Panc1 (cell line): ENCODE measurements around the gene SYT8. TPM values are rescaled to one million over a fixed set of nuclear protein-coding genes. Genes with fewer than 3 reads are reported as not detected.

Experiments
- ATAC-seq: fragments of 200-7000 bp; cut with Tn5 transposase; 2 replicates; pipeline ENCODE4 v1.9.1; 2020; ENCODE audit warnings: mild to moderate bottlenecking, moderate library complexity
- BruUV-seq: library from RNA; stranded (reverse); fragments of 400-500 nt; replicated peaks from 2 replicates; lab custom pipeline; 2021; lab: Mats Ljungman, UMichigan
- CTCF ChIA-PET: fragments of 300-600 bp; sonication (Branson Sonifier 250); formaldehyde crosslinking; loops from one replicate; lab custom pipeline; 2022; ENCODE audit warnings: antibody characterized with exemption; lab: Charles Lee
- POLR2A ChIA-PET: fragments of 300-600 bp; sonication (Branson Sonifier 250); formaldehyde crosslinking; loops from one replicate; lab custom pipeline; 2022; ENCODE audit warnings: antibody characterized with exemption; lab: Charles Lee
- DNase-seq: peaks from one replicate; pipeline ENCODE4 v3.0.0-alpha.2; 2010; ENCODE audit warnings: low read depth, low spot score
- H3K27ac ChIP-seq: 2 replicates; pipeline ENCODE4 v1.5.1; 2011; ENCODE audit warnings: mild to moderate bottlenecking, low read length, inconsistent platforms
- H3K27me3 ChIP-seq: fragments of 200-500 bp; sonication (Bioruptor generic); 2 replicates; pipeline ENCODE4 v1.6.0; 2014; ENCODE audit warnings: low read length, inconsistent platforms; ENCODE audit not compliant: control insufficient read depth, insufficient read depth
- H3K36me3 ChIP-seq: fragments of 200-500 bp; sonication (Bioruptor generic); 2 replicates; pipeline ENCODE4 v1.5.1; 2014; ENCODE audit warnings: inconsistent platforms, mild to moderate bottlenecking, low read length, moderate library complexity; ENCODE audit not compliant: control insufficient read depth, insufficient read depth
- H3K4me1 ChIP-seq: 2 replicates; pipeline ENCODE4 v1.5.1; 2011; ENCODE audit warnings: inconsistent platforms, mild to moderate bottlenecking, low read length, moderate library complexity; ENCODE audit not compliant: control insufficient read depth, insufficient read depth
- H3K4me3 ChIP-seq, 2 experiments: 2 replicates each; pipeline ENCODE4 v1.5.1; 2011 to 2012; ENCODE audit warnings: low read depth in 2 of 2, low read length in 2 of 2, mild to moderate bottlenecking in 2 of 2, inconsistent platforms in 1 of 2, moderate library complexity in 1 of 2
- H3K9me3 ChIP-seq: fragments of 200-500 bp; sonication (Bioruptor generic); 2 replicates; pipeline ENCODE4 v1.5.1; 2014; ENCODE audit warnings: low read depth, mild to moderate bottlenecking, inconsistent platforms, low read length, moderate library complexity; ENCODE audit not compliant: control insufficient read depth, insufficient read depth
- POLR2AphosphoS5 ChIP-seq: IDR thresholded peaks from 2 replicates; pipeline ENCODE4 v1.6.1; 2012; ENCODE audit warnings: mild to moderate bottlenecking, low read depth, low read length, moderate library complexity
- SIN3A ChIP-seq: IDR thresholded peaks from 2 replicates; pipeline ENCODE4 v1.6.1; 2012; ENCODE audit warnings: low read depth, mild to moderate bottlenecking, low read length, moderate library complexity, borderline replicate concordance; ENCODE audit not compliant: insufficient read depth
- TCF7L2 ChIP-seq: IDR thresholded peaks from 2 replicates; pipeline ENCODE4 v1.6.1; 2011; ENCODE audit warnings: mild to moderate bottlenecking, low read depth, low read length, inconsistent platforms
- in situ Hi-C: cut with HindIII; loops from 2 replicates; pipeline ENCODE4 v1.10.0; 2016; ENCODE audit warnings: low sequenced_read_pairs, low pct_unique_long_range_greater_than_20kb
- intact Hi-C: fragments of 100-400 bp; cut with micrococcal nuclease; formaldehyde crosslinking; loops from one replicate; pipeline ENCODE4 v1.10.0; 2022; ENCODE audit not compliant: unreplicated experiment
- total RNA-seq: library from RNA; stranded (reverse); gene quantifications from one replicate; pipeline ENCODE4 v1.2.1, GENCODE V29; 2021; ENCODE audit not compliant: unreplicated experiment
- TF ChIP-seq, protein P1 (sequence below), 2 experiments: IDR thresholded peaks; 2 replicates each; pipeline ENCODE4 v1.6.1; 2011 to 2012; ENCODE audit warnings: low read depth in 2 of 2, control low read depth in 1 of 2, low read length in 1 of 2, mild to moderate bottlenecking in 1 of 2, moderate library complexity in 1 of 2; ENCODE audit not compliant: insufficient read depth in 1 of 2
- TF ChIP-seq, protein P2 (sequence below): fragments of 450-650 bp; IDR thresholded peaks from 2 replicates; pipeline ENCODE4 v1.5.1; 2017; ENCODE audit warnings: mild to moderate bottlenecking

The SYT8 gene
- total RNA-seq, 1 experiment from 2014 or later: 3.5 TPM

DNA sequence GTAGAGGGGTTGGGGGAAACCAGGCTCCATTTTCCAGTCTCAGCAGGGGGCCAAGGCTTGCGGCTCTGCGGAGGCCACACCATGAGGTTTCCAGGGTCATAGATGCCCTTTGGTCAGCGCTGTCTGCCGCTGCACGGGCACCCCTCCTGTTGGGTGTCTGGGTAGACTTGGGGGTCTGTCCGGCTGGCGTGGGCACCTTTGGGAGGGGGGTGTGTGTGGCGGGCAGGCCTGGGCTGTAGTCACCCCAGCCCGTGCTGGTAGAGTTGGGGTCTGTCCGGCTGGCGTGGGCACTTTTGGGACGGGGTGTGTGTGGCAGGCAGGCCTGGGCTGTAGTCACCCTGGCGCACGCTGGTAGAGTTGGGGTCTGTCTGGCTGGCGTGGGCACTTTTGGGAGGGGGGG lies 36.7 kb downstream of the SYT8 start:
- Histone ChIP-seq H3K27me3 (no peaks in the 10 kb centered on the region), H3K9me3 (no peaks in the 10 kb centered on the region), H3K36me3 (no peaks in the 10 kb centered on the region), H3K27ac (no peak overlapping the region), H3K4me1 (peaks cover 32% of the 10 kb centered on the region), H3K4me3 (no peak overlapping the region)
- DNase-seq (no peak), ATAC-seq (no peak)
- in situ Hi-C loops (no loop called here), intact Hi-C loops (loop anchor here (5.0 kb wide), 1 partner anchor 286 kb away; no protein-coding TSS in a partner anchor)
- CTCF ChIA-PET: interaction anchor here (0.6 kb wide), 1 partner anchor 39 kb away, joined by 6 read pairs; no protein-coding TSS in a partner anchor
- no peak for TF ChIP-seq SIN3A
- TF ChIP-seq, protein P1, sequence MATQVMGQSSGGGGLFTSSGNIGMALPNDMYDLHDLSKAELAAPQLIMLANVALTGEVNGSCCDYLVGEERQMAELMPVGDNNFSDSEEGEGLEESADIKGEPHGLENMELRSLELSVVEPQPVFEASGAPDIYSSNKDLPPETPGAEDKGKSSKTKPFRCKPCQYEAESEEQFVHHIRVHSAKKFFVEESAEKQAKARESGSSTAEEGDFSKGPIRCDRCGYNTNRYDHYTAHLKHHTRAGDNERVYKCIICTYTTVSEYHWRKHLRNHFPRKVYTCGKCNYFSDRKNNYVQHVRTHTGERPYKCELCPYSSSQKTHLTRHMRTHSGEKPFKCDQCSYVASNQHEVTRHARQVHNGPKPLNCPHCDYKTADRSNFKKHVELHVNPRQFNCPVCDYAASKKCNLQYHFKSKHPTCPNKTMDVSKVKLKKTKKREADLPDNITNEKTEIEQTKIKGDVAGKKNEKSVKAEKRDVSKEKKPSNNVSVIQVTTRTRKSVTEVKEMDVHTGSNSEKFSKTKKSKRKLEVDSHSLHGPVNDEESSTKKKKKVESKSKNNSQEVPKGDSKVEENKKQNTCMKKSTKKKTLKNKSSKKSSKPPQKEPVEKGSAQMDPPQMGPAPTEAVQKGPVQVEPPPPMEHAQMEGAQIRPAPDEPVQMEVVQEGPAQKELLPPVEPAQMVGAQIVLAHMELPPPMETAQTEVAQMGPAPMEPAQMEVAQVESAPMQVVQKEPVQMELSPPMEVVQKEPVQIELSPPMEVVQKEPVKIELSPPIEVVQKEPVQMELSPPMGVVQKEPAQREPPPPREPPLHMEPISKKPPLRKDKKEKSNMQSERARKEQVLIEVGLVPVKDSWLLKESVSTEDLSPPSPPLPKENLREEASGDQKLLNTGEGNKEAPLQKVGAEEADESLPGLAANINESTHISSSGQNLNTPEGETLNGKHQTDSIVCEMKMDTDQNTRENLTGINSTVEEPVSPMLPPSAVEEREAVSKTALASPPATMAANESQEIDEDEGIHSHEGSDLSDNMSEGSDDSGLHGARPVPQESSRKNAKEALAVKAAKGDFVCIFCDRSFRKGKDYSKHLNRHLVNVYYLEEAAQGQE (IDR thresholded peaks at IDR 0.05; ENCODE audit: insufficient read depth in 1 of 2, low read depth in 2 of 2, low read length in 1 of 2): no peak
- TF ChIP-seq TCF7L2: no peak; the same call in 1 of the 2 replicates
- no peak for TF ChIP-seq POLR2AphosphoS5
- TF ChIP-seq, protein P2, sequence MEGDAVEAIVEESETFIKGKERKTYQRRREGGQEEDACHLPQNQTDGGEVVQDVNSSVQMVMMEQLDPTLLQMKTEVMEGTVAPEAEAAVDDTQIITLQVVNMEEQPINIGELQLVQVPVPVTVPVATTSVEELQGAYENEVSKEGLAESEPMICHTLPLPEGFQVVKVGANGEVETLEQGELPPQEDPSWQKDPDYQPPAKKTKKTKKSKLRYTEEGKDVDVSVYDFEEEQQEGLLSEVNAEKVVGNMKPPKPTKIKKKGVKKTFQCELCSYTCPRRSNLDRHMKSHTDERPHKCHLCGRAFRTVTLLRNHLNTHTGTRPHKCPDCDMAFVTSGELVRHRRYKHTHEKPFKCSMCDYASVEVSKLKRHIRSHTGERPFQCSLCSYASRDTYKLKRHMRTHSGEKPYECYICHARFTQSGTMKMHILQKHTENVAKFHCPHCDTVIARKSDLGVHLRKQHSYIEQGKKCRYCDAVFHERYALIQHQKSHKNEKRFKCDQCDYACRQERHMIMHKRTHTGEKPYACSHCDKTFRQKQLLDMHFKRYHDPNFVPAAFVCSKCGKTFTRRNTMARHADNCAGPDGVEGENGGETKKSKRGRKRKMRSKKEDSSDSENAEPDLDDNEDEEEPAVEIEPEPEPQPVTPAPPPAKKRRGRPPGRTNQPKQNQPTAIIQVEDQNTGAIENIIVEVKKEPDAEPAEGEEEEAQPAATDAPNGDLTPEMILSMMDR: no peak
- BruUV-seq: no TSS peak
- POLR2A ChIA-PET: no interaction called here

DNA sequence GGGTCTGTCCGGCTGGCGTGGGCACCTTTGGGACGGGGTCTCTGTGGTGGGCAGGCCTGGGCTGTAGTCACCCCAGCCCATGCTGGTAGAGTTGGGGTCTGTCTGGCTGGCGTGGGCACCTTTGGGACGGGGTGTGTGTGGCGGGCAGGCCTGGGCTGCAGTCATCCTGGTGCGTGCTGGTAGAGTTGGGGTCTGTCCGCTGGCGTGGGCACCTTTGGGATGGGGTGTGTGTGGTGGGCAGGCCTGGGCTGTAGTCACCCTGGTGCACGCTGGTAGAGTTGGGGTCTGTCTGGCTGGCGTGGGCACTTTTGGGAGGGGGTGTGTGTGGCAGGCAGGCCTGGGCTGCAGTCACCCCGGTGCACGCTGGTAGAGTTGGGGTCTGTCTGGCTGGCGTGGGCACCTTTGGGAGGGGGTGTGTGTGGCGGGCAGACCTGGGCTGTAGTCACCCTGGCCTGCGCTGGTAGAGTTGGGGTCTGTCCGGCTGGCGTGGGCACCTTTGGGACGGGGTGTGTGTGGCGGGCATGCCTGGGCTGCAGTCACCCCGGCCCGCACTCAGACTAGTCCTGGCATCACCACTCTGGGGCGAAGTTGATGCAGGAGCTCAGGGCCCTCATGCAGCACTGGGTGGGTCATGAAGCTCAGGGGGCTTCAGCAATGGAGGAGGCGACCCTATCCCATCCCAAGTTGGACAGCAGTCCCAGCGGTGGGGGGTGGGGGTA lies 37.6 kb downstream of the SYT8 start:
- Histone ChIP-seq H3K9me3 (no peaks in the 10 kb centered on the region), H3K27ac (no peak overlapping the region), H3K4me1 (peaks cover 34% of the 10 kb centered on the region), H3K36me3 (no peaks in the 10 kb centered on the region), H3K4me3 (no peak overlapping the region), H3K27me3 (no peaks in the 10 kb centered on the region)
- ChIA-PET CTCF (interaction anchor here (0.6 to 1.4 kb wide), 3 partner anchors 10 to 47 kb away, joined by 3 to 7 read pairs (median 5); partner anchors contain the start of gene TNNT3), POLR2A (interaction anchor here (0.5 kb wide), 1 partner anchor 26 kb away, joined by 3 read pairs; no protein-coding TSS in a partner anchor)
- TF ChIP-seq, protein P2: no peak
- TF ChIP-seq SIN3A (no peak), POLR2AphosphoS5 (no peak), TCF7L2 (no peak)
- TF ChIP-seq, protein P1 (IDR thresholded peaks at IDR 0.05; ENCODE audit: insufficient read depth in 1 of 2, low read depth in 2 of 2, low read length in 1 of 2): no peak
- no TSS peak for BruUV-seq
- intact Hi-C loops (loop anchor here (5.0 kb wide), 1 partner anchor 285 kb away; no protein-coding TSS in a partner anchor), in situ Hi-C loops (no loop called here)
- DNase-seq: no peak
- peak; percentile 31 for ATAC-seq
